GM13977 (cell line): ENCODE results near the gene KRT82.

Experiments
- DNase-seq: peaks from one replicate; pipeline ENCODE4 v3.0.0; 2012; ENCODE audit warnings: low spot score
- CTCF ChIP-seq: IDR thresholded peaks from 2 replicates; pipeline ENCODE4 v1.5.1; 2012; ENCODE audit warnings: mild to moderate bottlenecking, control low read depth; ENCODE audit not compliant: insufficient read depth; ENCODE audit errors: extremely low read depth, missing control alignments
- in situ Hi-C: fragments of 300-500 bp; cut with MboI; formaldehyde crosslinking; loops from one replicate; pipeline ENCODE4 v1.12.0; 2022; ENCODE audit warnings: low sequenced_read_pairs, low pct_unique_long_range_greater_than_20kb, mixed read lengths, inconsistent platforms; ENCODE audit not compliant: unreplicated experiment

Gene KRT82

GRCh38 chr12:52427083-52427482 is 20.9 kb upstream of the KRT82 start:
- in situ Hi-C loops, result no loop called here
- no peak for TF ChIP-seq CTCF
- DNase-seq, result no peak

GRCh38 chr12:52426034-52426433 is 19.9 kb upstream of the KRT82 start:
- no peak for TF ChIP-seq CTCF
- DNase-seq, result no peak
- in situ Hi-C loops, result no loop called here

- in situ Hi-C loops, result no loop called here
- TF ChIP-seq CTCF, result no peak
Observed at GRCh38 chr12:52425466-52425865, 19.3 kb upstream of the KRT82 start.

GRCh38 chr12:52423661-52424500 is 17.7 kb upstream of the KRT82 start:
- DNase-seq, result no peak
- in situ Hi-C loops, result no loop called here
- TF ChIP-seq CTCF, result no peak

More at GRCh38 chr12:52425466-52425865, 19.3 kb upstream of the KRT82 start:
- no peak for DNase-seq

- no peak for DNase-seq
- TF ChIP-seq CTCF, result no peak
- in situ Hi-C loops, result no loop called here
Observed at GRCh38 chr12:52423035-52423434, 16.9 kb upstream of the KRT82 start.

- TF ChIP-seq CTCF, result no peak
- in situ Hi-C loops, result no loop called here
- DNase-seq, result no peak
Observed at GRCh38 chr12:52419656-52420055, 13.5 kb upstream of the KRT82 start.

GRCh38 chr12:52418576-52419110 is 12.5 kb upstream of the KRT82 start:
- no peak for TF ChIP-seq CTCF
- DNase-seq, result no peak
- in situ Hi-C loops, result no loop called here
